Limb (tissue), 2 donors: ENCODE results near the gene SLX4.
A peak's percentile ranks its signal among the peaks of the same experiment; 100 is the strongest.

Source experiments
- DNase-seq, 2 donors: peaks; one replicate each; pipeline ENCODE4 v3.0.0-alpha.2; 2016; ENCODE audit errors: extremely low spot score in 2 of 2

SLX4 gene

DNA sequence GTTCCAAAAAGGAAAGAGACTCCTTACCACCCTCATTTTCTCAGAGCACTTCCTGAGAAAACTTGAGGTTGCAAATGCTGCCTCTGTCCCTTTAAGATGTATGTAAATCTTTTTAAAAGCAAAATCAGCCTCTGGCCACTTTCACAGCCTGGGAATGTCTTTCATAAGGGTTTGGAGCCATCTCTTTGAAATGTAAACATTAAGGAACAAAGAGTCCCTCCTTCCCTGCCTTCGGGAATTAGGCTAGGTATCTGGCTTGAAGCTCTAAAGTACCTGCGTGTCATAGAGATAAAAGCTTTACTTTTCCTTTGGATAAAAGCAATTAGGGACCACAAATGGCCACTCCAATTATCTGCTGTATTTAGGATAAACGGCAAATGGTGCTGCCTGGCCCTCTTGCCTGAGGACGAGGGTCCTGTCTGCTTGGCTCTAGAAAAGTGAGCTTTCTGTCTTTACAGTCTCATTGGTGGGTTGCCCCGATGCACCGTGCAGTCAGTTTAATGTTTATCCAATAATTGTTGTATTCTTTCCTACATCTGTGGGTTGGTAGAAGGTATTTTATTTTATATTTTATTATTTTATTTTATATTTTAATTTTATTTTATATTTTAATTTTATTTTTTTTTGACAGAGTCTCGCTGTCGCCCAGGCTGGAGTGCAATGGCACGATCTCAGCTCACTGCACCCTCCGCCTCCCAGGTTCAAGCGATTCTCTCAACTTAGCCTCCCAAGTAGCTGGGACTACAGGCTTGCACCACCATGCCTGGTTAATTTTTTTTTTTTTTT is 58.1 kb downstream of the SLX4 start:
- DNase-seq: no peak

DNA sequence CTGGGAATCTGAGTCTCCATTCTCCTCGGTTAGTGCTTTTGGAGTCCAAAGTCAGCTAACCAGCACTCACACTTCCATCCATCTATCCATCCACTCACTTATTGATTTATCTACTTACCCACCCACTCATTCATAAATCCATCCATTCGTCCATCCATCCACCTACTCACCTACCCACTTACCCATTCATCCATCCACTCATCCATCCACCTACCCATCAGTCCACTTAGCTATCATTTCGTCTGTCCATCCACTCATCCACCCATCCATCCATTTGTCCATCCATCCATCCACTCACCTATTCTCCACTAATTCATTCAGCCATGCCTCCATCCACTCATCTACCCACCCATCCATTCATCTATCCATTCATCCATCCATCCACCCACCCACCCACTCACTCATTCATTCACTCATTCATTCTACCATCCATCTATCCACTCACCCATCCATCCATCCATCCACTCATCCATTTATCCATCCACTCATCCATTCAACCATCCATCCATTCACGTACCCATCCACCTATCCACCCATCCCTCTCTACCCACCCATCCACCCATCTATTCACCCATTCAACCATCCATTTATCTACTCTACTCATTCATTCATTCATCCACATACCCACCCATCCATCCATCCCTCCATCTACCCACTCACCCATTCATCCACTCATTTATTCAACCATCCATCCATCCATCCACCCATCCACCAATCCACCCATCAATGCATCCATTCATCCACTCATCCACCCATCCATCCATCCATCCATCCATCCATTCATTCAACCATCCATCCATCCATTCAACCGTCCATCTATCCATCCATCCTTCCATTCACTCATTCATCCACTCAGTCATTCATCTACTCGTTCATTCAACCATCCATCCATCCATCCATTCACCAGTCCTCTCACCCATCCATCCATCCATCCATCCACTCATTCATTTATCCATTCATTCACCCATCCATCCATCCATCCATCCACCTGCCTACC is 60.3 kb downstream of the SLX4 start:
- DNase-seq: no peak

DNA sequence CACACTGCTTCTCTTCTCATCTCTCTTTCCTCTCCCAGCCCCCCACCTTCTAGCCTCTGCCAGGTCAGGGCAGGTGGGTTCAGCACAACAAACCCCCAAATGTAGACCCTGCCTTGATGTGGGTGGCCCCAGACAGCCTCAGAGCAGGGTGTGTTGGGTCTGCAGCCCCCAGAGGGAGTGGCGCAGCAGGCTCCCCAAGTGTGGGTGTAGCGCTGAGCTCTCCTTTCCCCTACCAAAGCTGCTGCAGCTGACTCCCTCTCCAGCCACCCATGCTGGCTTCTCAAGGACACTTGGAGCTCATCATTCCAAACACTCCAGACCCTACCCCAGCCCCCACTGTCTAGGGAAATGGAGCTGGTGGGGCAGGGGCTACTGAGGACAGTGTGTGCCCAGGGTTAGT is 61.5 kb downstream of the SLX4 start:
- no peak for DNase-seq

DNA sequence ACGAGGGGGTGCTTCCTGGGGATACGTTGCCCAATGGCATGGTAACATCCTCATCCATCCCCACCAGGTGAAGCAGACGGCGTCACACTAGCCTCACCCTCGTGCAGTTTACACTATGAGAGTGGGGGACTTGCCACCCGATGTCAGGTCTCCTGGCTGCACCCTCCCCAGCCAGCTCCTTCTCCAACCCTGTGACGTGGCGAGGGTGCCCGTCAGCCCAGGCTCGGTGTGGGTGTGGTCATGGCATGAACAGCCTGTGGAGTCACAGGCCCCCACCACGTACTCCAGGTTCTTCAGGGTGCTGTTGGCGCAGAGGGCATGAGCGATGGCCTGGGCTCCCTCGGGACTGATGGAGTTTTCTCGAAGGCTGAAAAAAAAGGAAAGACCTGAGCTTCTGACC is 62.5 kb downstream of the SLX4 start:
- no peak for DNase-seq

DNA sequence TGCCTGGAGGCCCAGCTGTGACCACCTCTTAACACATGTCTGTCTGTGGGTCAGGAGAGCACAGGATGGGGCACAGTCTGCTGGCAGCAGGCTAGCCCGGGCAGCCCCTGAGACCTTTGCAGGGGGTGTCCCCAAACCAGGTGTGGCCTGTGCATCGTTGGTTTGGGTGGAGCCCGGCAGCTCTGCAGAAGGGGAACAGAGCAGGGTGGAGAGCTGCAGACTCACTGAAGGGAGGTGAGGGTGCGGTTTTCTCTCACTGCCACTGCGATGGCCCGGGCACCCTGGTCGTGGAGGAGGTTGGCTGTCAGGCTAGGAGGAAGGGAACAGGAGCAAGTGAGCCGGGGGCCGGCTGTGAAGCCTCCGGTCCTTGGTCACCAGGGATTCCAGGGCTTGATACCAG is 63.0 kb downstream of the SLX4 start:
- no peak for DNase-seq

DNA sequence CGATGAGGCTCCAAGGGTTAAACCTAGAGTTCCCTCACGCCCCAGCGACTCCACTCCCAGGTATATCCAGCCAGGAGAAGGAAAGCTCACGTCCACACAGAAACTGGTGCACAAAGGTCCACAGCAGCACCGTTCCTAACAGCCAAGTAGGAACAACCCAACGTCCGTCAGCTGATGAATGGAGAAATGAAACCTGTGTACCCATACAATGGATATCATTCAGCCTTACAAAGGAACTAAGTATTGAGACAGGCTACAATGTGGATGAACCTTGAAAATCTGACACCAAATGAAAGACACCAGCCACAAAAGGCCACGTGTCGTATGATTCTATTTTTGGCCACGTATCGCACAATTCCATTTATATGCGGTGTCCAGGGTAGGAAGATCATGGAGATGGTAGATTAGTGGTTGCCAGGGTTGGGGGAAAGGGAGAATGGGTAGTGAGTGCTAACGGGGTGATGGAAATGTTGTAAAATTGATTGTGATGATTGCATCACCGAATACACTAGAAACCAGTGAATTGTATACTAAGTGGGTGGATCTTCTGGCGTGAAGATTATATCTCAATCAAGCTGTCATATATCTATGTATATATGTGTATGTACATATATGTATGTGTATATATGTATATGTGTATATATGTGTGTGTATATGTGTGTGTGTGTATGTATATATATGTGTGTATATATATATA is 64.3 kb downstream of the SLX4 start:
- DNase-seq: no peak

DNA sequence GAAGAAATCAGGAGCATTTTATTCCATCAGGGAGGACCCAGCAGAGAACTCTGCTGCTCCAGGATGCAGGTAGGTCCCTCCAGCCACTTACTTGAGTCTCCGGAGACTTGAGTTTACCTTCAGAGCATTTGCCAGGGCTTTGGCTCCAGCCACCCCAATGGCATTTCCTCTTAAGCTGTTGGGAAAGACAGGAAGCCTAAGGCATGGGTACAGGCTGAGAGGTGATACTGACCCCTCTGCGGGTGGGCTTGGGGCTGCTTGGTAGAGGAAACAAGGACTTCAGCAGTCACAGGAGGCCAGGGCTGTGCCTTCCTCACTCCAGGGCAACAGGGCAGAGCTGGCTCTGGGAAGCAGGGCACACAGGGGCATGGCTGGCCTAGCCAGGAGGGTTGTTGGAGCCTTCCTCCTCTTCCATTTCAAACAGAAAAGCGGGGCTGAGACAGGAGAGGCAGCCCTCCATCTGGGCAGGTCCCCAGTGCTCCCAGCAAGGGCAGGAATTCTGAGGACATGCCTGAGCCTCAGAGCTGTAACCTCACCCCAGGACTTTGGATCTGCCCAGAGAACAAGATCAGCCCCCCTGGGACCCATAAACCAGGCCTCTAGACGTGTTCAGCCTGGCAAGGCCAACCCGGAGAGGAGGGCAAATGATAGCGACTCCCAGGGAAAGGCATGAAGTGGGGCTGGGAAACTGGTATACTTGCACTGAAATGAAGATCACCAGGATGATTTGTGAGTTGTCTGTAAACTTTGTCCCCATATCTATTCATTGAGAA is 68.6 kb downstream of the SLX4 start:
- no peak for DNase-seq

DNA sequence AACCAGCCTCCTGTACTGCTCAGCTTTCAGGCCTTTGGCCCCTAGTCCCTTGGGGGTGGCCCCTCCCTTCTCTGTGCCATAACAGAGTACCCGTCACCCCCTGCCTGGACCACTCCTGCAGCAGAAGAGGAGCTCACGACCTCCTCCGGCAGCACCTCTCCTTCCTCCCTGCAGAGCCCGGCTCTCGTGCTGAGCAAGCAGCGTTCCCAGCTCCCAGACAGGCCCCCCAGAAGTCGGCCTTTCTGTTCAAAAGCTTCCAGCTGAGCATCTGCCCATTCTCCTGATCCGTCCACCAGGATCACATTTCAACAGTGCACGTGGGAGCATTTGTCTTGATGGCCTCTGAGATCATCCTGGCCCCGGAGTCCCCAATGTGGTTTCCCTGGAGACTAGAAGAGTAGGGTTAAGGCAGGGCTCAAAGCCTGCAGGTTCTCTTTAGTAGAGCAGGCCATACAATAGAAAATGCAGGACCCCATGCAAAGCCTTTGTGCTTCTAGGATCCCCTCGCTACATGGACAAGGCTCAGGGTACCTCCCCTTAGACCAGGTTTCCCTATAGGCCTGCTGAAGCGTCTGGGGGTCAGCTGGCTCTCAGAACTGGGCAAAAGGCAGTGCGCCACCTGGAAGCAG is 69.8 kb downstream of the SLX4 start:
- DNase-seq: no peak

DNA sequence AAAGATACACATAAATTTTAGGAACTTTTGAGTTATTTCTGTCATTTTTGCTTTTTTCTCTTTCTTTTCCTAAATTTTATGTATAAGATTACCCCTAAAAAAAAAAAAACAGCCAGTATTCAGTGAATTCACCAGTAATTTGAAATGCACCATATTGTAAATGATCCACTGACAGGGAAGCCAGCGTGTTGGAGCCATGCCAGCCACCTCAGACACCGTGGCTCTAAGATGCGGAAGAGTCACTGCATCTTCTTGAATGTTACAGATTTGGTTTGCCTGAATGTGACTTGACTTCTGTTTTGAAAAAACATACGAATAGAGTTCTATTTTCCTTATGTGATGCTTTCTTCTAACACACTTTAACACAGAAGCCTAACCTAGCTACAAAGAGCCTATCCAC is 73.2 kb downstream of the SLX4 start:
- DNase-seq: no peak

DNA sequence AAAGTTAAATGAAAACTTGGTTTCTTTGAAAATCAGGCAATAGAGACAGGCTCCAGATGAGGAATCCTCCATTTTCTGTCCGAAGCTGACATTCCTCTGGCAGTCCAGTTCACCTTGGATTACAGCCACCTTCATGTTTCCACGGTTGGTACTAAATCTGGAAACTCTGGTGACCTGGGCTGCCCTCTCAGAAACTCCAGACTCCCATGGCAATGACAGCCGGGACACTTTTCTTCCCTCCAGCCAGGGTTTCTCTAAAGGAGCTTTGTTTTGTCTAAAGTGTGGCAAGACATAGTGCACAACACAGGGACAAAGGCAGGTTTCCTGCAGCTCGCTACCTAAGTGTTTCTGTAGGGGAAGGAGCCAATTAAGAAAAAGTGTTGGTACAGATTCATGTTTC is 74.6 kb downstream of the SLX4 start:
- no peak for DNase-seq

DNA sequence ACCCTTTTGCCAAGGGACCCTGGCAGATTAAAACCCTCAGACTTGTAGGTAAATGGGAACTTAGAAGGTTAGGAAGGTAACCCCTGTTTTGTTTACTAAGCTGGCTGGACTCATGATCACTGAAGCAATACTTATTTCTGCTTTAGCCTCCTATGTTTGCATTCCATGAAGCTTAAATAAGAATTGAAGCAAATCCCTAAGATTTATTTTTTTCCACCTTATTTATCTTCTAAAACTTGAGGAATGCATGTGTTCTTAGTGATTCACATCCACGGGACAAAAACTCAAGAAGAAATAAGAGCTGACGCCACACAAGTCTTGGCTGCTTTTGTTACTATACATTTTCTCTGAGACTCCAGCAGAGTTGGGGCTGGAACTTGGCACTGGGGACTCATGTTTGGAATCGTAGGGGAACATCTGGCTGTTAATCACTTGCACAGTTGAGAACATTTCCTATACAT is 75.1 kb downstream of the SLX4 start:
- peak in 1 of 2 donors; percentile 83 for DNase-seq

DNA sequence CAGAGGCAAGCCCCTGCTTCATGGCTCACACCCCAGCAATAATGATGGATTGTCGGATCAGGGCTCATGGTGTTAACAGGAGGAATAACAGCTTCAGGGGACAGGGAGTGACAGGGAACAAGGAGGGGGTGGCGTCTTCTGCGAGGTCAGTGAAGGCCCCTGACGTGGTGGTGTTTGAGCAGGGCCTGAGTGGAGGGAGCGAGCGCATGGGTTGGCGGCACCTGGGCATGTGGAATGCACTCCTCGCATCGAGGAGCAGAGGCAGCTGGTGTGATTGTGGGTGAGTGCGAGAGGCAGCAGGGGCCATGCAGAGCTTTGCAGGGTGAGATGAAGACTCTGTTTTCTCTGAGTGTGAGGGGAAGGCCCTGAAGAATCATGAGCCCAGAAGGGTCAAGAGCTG is 77.3 kb downstream of the SLX4 start:
- no peak for DNase-seq

DNA sequence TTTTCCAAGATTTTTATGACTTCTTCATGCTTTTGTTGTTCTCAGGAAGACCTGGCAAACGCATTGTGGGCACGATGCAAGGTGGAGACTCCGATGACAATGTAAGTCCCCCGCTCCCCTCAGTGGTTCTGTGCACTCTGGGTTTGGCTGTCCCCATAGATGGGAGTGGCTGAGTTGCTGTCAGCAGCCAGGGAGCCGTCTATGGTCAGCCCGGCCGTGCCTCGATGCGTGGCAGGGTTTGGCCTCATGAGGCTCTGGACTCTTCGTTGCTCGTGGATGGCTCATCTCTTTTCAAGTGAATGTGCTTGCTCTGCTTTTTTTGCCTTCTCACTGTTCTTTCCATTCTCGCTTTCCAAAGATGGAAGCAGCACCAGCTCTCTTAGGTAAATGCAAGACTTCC is 78.7 kb downstream of the SLX4 start:
- DNase-seq: no peak
